Tibial nerve (tissue), 3 donors: ENCODE results near the gene RXRG.

Experiments
- EP300 ChIP-seq, 2 donors: sonication (generic); formaldehyde crosslinking; IDR thresholded peaks; one replicate each; pipeline ENCODE4 v1.6.1; 2017; ENCODE audit warnings: antibody characterized with exemption in 2 of 2, mild to moderate bottlenecking in 1 of 2
- POLR2A ChIP-seq, 2 donors: fragments of 450-650 bp; IDR thresholded peaks; one replicate each; pipeline ENCODE4 v1.6.1; 2017; ENCODE audit warnings: antibody characterized with exemption in 2 of 2, mild to moderate bottlenecking in 2 of 2, moderate library complexity in 2 of 2

GRCh38 chr1:165449131-165449530 lies 4.2 kb upstream of the RXRG start:
- no peak for TF ChIP-seq POLR2A (IDR thresholded peaks at IDR 0.05)
- no peak for TF ChIP-seq EP300 (IDR thresholded peaks at IDR 0.05)
